ENCODE data around the gene LETM1. TPM values are rescaled to one million over a fixed set of nuclear protein-coding genes. Genes with fewer than 3 reads are reported as not detected.
"Not testable (repeated sequence)": the region's sequence is repeated elsewhere in the genome, so short reads cannot be mapped to it uniquely, and the experiment has no call there.

LETM1 gene
- total RNA-seq, 1 experiment from 2014 or later, result 56.1 TPM

DNA sequence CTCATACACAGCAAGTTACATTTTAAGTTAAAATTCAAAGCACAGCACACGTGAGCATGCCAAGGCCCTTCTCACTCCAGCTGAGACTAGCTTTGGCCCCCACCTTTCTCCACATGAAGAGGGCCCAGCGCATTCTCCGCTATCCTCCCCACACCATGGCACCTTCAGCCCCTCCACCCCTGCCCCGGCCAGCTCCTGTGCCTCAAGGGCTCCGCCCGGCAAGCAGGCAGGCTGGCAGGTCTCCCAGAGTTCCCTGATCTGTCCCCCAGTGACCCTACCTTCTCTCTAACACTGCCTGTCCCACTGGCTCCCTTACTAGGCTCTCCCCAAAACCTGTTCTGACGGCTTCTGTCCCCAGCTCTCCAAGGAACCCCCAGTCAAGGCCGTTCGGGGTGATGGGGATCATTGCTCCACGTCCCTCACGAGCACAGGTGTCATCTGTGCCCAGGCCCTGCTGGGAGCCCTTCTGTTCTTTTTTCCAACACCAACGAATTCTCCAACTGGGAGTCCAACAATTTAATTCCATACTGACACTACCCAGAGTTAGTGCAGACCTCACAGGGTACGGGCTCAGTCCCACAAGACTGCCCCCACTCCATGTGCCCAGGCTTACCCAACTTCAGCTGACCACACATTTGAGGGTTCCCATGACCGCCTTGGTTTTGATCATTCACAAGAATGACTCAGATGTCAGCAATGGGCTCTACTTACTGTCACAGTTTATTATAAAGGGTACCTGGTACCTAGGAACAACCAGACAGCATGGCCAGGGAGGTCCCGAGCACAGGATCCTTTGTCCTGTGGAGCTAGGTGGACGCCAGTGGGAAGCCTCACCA is 4.2 kb downstream of the LETM1 start:
- DNase-seq (ENCODE audit: low read depth), result no peak

DNA sequence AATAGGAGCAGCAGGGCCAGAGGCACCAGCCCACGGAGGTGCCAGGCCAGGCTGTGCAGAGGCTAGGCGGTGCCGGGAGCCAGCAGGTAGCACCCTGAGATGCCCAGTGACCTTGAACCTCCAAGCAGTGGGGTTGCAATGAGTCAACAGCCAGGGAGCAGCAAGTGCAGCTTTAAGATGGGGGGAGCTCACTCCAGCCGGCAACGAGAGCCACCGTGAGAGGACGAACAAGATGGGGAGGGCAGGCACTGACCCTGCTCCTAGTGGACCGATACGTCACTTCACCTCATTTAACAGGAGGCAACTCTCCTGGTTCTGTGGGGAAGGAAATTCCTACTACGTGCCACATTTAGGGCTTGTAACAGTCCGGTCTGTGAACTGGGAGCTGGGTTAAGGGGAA is 4.8 kb downstream of the LETM1 start:
- DNase-seq (ENCODE audit: low read depth), result no peak

DNA sequence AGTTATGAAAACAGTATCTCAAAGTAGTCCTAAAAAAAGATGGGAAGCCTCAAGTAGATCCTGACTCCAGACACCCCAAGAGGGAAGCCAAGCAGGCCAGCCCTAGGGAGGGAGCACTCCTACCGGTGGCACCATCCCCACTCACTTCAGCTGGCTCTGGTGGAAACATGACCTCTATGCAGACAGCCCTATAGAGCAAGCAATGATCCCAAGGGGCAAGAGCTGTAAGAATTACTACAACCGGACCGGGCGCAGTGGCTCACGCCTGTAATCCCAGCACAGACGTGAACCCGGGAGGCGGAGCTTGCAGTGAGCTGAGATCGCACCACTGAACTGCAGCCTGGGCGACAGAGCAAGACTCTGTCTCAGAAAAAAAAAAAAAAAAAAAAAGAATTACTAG is 5.7 kb downstream of the LETM1 start:
- no peak for DNase-seq (ENCODE audit: low read depth)

DNA sequence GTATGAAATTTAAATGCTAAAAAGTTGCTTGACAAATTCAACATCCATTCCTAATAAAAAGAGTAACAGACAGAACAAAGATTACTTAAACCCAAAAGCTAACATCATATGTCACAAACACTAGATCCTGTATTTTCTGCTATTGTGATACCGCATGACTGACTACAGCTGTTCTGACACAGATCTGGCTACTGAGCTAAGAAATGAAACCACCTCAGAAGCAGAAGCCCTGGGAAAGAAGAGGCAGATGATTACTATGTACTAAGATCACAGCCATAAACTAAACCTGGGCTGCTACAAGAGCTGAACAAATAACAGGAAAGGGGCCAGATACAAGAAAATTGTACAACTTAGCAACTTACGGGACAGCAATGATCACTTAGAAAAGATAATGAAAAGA is 9.4 kb downstream of the LETM1 start:
- DNase-seq (ENCODE audit: low read depth), result no peak

DNA sequence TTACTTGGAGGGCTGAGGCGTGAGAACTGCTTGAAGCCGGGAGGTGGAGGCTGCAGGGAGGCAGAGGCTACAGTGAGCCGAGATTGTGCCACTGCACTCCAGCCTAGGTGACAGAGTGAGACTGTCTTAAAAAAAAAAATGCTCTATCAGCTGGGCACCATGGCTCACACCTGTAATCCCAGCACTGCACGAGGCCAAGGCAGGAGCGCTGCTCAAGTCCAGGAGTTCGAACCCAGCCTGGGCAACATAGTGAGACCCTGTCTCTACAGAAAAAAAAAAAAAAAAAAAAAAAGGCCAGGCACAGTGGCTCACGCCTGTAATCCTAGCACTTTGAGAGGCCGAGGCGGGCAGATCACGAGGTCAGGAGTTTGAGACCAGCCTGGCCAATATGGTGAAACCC is 11.3 kb downstream of the LETM1 start:
- DNase-seq (ENCODE audit: low read depth), result not testable (repeated sequence)

DNA sequence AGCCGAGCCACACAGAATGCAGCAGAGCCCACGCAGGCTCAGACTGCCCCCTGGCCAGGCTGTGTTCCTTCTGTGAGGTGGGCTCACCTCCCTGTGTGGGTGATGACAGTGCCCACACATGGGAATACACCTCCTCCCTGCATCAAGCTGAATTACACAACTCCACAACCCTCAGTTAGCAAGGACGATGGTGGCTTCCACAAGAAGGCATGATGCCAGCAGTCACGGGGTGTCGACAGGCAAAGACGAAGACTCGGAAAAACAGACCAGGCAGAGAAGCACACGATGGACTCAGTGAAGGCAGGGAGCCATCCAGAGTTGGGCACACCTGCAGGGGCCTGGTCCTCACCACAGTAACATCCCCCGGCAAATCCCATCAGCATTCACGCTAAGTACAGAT is 12.1 kb downstream of the LETM1 start:
- no peak for DNase-seq (ENCODE audit: low read depth)

DNA sequence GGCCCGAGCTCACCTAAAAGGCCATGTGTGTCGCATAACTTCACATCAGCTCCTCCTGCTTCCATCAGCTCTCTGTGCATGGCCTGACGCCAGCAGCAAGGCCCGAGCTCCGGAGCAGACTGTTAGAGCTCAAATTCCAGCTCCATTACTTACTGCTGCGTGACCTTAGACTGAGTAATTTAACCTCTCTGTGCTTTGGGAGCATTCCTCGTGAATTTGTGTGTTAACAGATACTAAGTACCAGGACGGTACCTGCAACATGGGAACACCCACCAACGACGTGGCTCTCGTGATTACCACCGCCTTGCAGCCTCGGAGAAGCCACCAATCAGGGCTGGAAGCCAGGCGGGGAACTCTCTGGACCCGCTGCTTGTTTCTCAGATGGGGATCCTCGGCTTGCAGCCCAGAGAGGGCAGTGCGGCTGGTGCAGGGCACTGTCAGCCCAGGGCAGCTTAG is 12.9 kb downstream of the LETM1 start:
- DNase-seq (ENCODE audit: low read depth), result peak; percentile 81

DNA sequence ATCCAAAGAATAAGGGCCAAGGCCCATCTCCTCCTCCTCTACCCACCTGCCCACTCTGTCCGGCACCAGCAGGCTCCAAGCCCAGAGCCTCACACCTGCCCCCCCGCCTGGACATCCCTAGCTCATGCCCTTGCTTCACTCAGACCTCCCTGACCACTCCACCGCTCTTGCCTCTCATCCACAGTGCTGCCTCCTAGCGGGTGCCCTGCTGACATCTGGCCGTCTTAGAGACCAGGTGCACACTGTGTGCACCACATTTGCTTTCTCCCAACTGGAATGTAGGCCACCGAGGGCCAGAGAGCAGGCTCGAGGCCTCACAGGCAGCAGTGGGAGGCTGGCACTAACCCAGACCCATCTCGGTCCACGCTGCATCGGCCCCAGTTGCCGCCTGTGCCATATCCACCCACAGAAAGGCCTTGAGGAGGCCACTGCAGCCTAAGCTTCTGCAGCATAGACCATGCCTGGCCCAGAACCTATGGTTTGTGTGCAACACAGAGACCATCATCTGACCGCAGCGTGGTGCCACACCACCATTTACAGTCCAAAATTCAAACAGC is 13.5 kb downstream of the LETM1 start:
- DNase-seq (ENCODE audit: low read depth), result no peak

DNA sequence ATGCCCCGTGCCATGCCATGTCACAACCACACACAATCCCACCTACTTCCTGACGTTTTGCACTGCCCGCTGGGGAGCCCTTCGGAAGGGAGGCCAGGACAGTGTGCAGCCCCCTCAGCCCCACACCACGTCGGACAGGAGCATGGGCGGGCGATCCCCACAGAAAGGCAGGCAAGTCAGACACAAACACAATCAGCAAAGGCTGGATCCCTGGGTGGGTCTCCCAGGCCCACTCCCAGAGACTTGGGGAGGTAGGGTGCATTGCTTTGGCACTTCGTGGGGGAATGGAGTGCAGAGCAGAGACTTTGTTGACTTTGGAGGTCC is 14.1 kb downstream of the LETM1 start:
- DNase-seq (ENCODE audit: low read depth), result no peak

DNA sequence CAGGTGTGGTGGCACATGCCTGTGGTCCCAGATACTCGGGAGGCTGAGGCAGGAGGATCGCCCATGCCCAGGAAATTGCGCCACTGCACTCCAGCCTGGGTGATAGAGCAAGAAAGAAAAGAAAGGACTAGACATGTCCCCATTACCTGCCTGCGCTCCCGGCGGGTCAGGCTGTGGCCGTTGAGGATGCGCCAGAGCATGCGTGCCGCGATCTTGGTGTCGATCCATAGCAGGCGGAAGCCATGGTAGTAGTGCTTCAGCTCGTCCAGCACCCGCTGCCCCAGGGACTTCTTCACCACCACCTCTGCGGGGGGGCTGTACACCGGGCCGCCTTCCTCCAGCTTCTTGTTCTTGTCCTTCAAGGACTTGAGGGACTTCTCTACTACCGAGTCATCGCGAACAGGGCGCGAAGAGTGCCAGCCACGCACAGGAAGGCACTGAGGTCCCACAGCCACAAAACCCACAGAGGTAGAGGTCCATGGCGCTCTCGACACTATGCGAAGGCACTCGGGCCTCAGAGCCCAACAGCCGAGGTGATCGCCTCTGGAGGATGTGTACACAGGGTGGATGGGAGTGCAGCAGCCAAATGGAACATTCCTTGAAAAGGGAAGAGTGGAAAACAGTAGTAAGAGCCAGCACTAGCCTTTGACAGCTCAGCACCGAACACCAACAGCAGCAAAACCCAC is 14.6 kb downstream of the LETM1 start:
- DNase-seq (ENCODE audit: low read depth), result no peak

DNA sequence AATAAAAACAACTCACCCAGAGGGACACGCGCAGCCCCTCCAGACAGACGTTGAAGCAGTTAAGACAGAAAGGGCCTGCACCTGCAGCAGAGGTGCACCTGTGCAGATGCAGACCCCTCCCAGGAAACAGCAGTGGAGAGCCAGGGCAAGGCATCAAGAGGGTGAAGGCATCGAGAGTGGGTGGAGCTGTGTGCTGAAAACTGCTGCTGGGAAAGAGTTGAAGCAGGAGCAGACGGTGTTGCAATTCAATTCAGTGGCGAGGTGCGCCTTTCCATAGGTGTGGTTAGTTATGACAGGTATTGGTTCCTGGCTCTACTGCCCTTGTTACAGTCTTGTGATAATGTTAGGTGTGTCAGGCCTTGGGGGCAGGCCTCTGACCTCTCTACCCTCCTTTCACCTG is 16.7 kb downstream of the LETM1 start:
- no peak for DNase-seq (ENCODE audit: low read depth)

DNA sequence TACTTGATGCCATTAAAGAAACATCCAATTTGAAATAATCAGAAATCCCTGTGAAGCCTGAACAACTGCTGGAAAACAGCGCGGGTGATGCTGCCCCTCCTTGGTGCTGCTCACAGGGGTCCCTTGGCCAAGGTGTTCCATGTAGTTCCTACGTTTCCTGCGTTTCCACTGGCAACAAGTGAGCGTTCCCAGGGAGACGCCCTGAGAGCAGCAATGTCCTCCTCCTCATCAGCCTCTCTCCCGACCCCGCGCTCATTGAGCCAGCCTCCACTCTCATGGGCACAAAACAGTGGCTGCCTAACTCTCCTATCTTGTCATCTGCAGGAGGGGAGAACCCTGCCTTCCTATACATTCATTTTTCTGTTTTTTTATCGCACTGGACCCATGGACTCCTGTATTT is 18.9 kb downstream of the LETM1 start:
- DNase-seq (ENCODE audit: low read depth), result no peak

DNA sequence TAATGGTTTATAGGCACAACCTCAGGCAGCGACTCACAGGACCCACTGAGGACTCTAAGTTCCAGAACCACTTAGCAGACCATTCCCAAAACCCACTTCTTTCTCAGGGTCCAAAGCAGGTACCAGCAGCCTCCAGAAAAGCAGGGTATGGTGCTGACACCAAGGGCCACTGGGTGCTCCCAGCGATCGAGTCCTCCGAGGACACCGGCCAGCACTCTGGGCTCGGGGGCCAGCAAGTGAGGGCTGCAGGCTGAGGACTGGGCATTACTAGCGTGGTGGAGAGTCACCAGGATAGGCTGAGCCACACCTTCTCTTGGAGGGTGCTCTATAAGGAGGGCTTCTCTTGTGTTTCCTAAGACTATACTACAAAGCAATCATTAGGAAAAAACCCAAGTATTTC is 19.3 kb downstream of the LETM1 start:
- no peak for DNase-seq (ENCODE audit: low read depth)

DNA sequence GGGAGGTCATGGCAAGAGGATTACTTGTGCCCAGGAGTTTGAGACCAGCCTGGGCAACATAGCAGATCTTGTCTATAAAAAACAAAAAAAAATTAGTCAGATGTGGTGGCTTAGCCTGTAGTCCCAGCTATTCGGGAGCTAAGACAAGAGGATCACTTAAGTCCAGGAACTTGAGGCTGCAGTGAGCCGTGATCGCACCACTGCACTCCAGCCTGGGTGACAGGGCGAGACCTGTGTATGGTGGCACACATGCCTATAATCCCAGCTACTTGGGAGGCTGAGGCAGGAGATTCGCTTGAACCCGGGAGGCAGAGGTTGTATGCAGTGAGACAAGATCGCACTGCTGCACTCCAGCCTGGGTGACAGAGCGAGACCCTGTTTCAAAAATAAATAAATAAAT is 20.1 kb downstream of the LETM1 start:
- DNase-seq (ENCODE audit: low read depth), result not testable (repeated sequence)

DNA sequence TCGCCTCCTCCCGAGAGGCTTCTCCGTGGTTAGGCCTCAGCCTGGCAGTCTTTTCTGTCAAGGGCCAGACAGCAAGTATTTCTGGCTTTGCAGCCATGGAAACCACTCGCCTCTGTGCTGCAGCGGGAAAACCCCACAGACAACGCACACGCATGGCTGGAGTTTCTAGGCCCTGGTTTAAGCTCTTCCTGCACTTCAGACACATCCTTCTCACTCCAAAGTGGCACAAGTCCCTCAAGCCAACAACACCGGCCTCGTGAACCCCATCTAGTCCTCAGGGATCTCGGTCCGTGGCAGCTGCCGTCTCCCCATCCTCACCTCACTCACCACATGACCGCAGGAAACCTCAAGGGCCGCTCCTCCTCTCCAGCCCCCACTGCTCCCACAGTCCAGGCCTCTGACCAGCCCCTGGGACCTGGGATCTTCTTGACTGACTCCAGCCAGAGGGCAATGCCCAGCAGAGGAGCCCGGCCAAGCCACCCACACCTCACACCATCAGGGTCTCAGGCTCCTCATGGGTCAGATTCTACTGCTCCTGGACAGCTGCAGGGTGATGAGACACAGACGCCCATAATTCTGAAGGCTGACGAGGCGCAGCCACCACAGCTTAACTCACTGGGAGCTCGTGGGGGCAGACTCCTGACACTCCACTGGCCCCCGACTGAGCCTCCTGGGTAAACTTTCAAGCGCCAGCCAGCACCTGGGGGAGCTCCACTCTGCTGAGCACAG is 21.7 kb downstream of the LETM1 start:
- no peak for DNase-seq (ENCODE audit: low read depth)

DNA sequence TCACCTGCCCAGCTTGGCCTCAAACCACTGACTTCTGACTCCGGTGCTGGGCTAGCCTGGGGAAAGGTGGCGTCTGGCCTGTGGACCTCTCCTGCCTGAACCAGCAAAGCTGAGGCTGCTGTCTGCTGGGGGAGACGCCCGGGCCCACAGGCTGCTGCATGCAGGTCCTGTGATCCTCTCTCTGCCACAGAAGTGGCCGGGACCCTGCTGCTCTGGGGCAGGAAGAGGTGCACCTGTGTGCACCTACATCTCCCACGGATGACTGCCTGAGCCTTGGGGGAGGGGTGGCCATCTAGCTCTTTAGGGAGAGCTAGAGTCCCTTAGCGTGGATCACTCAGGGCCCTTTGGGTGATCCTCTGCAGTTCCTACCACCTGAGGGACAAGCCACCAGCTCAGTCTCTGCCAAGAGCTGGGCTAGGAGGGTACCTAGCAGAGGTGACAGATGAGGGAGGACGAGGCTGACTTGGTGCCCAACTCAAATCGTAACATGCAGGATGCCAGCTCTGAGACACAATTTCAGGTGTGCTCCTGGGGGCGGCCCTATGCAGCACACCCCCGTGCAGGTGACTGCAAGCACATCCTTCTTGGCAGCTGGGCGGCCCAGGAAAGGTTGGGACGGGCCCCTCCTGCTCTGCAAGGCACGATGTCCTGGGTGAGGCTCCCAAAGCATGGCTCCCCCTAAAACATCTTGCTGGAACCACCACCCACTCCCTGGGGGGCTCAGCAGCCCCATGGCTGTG is 22.5 kb downstream of the LETM1 start:
- no peak for DNase-seq (ENCODE audit: low read depth)

DNA sequence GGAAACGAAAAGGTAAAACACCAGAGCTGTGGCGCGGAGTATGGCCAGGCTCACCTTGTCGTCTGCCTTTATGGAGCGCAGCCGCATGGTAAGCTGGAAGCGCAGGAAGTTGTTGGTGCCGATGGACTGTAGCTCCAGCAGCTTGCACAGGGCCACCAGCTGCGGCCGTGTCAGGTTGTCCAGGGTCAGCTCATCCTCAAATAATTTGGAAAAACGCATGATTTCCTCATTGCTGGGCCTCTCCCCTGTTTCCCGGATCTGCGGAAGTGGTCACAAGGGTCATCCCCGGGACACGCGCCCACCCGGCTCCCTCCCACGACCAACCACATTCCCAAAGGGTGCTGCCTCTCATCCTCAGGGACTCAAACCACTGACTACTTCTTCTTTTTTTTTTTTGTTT is 23.3 kb downstream of the LETM1 start:
- DNase-seq (ENCODE audit: low read depth), result no peak

DNA sequence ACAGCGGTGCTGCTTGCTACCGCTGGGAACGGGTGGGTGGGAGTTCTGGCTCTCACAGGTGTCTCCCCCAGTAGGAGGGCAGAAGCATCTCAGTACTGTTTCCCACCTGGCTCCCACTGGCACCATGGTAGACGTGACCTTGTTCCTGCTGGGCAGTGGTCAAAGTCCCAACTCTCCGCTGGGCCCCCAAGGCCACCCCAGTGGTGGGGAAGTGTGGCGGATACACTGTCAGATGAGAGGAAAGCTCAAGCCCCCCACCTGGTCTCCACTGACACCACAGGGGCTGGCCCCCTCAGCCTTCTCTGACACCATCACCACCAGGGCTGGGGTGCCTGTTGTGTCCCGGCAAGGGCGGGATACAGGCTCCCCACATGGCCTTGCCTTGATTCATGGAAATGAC is 24.6 kb downstream of the LETM1 start:
- DNase-seq (ENCODE audit: low read depth), result no peak

DNA sequence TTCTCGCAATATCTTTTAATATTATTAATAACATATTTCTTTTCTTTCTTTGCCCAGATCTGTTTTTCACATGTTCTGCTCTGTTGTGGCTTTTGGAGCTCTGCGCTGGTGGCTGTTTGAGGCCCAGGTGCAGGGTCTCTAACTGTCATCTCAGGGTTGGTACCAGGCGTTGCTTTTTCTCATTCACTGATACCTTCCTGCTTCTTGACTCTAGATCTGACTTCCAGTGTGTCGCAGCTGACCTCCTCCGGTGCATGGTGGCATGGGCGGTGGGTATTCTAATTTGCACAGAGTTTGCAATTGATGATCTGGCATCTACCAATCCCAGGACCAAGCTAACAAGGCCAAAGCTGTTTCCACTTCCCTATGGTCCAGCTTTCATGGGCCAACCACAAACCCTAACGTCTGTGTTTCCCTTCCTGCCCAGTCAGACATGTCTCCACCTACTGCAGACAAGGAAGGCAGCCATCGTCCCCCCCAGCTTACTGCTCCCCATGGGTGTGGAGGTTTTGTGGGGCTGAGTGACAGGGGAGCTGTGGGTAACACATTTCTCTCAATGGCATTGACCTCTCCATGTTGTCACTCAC is 25.2 kb downstream of the LETM1 start:
- no peak for DNase-seq (ENCODE audit: low read depth)

DNA sequence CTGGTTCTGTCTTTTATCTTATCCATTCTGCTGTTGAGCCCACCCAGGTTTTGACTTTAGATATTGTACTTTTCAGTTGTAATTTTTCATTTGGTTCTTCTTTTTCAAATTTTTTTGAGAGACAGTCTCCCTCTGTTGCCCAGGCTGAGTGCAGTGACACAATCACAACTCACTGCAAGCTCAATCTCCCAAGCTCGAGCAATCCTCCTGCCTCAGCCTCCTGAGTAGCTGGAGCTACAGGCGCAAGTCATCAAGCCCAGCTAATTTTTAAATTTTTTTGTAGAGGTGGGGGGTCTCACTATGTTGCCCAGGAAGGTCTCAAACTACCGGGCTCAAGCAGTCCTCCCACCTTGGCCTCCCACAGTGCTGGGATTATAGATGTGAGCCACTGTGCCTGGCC is 25.7 kb downstream of the LETM1 start:
- DNase-seq (ENCODE audit: low read depth), result no peak

Data from LHCN-M2 (cell line).